ENCODE measurements around the gene FABP2.
A peak's percentile ranks its signal among the peaks of the same experiment; 100 is the strongest.

FABP2 gene

DNA sequence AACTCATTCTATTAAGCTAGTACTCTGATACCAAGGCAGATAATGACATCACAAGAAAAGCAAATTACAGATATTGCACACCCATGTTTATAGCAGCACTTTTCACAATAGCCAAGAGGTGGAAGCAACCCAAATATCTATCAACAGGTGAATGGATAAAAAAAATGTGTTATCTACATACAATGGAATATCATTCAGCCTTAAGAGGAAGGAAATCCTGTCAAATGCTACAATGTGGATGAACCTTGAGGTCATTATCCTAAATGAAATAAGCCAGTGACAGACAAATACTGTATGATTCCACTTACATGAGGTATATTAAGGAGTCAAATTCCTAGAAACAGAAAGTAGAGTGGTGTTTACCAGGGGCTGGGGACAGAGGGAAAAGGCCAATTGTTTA, 14.3 kb downstream of the FABP2 start:
- no peak for DNase-seq (ENCODE audit: low spot score)
- TF ChIP-seq, protein P1, sequence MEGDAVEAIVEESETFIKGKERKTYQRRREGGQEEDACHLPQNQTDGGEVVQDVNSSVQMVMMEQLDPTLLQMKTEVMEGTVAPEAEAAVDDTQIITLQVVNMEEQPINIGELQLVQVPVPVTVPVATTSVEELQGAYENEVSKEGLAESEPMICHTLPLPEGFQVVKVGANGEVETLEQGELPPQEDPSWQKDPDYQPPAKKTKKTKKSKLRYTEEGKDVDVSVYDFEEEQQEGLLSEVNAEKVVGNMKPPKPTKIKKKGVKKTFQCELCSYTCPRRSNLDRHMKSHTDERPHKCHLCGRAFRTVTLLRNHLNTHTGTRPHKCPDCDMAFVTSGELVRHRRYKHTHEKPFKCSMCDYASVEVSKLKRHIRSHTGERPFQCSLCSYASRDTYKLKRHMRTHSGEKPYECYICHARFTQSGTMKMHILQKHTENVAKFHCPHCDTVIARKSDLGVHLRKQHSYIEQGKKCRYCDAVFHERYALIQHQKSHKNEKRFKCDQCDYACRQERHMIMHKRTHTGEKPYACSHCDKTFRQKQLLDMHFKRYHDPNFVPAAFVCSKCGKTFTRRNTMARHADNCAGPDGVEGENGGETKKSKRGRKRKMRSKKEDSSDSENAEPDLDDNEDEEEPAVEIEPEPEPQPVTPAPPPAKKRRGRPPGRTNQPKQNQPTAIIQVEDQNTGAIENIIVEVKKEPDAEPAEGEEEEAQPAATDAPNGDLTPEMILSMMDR (IDR thresholded peaks at IDR 0.05; ENCODE audit: extremely low read depth, missing control alignments): no peak

DNA sequence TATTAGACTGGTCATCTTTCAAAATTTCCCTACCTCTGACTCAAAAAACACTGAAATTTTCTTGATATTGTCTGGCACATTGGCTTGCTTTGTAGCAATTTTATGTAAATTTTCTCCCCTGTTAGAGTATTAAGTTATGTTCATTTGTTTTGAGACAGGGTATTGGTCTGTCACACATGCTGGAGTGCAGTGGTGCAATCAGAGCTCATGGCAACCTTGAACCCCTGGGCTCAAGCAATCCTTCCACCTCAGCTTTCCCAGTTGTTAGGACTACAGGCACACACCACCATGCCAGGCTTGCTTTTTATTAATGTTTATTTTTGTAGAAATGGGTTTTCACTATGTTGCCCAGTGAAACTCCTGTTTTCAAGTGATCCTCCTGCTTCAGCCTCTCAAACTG, 17.5 kb downstream of the FABP2 start:
- TF ChIP-seq, protein P1 (IDR thresholded peaks at IDR 0.05; ENCODE audit: extremely low read depth, missing control alignments): no peak
- DNase-seq (ENCODE audit: low spot score): no peak

DNA sequence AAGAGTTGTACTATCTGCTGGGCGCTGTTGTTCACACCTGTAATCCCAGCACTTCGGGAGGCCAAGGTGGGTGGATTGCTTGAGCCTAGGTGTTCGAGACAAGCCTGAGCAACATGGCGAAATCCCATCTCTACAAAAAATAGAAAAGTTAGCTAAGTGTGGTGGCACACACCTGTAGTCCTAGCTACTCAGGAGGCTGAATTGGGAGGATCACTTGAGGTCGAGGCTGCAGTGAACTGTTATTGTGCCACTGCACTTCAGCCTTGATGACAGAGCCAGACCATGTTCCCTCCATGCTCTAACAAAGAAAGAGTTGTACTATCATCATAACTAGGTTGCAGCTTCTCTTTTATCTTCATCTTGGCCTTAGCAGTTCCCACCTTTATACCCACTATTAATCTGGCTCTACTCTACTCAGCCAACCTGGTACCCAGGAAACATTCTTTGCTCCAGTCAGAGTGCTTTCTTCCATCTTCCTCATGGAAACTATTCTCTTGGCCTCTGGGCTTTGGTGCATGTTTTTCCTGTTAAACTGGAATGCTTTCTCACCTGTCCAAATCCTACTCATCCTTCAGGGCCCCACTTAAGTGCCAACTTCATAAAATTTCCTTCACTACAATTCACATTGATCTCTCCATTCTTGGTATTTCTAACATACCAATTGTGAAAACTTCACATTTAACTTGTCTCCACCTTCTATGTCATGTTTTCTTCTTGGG, 18.2 kb downstream of the FABP2 start:
- TF ChIP-seq, protein P1 (IDR thresholded peaks at IDR 0.05; ENCODE audit: extremely low read depth, missing control alignments): no peak
- DNase-seq (ENCODE audit: low spot score): no peak

DNA sequence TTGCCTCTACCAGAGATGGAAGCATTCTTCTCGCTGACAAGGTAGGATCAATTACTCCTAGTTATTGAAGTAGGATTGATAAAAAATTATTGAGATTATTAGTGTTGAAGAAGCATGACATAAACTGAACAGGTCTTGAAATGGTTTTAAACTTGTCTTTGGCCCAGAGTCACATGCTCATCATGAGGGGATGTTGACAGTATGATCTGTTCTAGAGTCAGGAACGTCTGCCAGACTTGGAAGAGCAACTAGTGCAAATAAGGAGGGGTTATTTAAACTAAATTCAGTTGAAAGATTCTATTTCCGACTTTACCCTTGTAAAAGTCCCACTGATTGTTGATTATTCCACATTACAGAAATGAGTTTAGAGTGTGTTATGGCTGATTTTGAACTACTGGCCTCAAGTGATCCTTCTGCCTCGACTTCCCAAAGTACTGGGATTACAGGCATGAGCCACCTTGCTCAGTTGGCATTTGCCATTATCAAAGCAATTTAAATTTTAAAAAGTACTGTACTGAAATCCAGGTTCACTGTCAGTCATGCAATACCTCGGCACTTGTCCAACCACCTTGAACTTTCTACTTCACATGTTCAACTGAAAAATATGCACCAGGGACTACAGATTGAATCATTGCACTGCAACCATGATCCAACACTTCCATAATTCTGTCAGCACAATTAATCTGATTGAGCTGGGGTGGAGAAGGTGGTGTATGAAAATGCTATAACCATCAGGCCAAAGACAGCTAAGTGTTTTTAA, 19.7 kb downstream of the FABP2 start:
- TF ChIP-seq, protein P1 (IDR thresholded peaks at IDR 0.05; ENCODE audit: extremely low read depth, missing control alignments): no peak
- DNase-seq (ENCODE audit: low spot score): no peak

DNA sequence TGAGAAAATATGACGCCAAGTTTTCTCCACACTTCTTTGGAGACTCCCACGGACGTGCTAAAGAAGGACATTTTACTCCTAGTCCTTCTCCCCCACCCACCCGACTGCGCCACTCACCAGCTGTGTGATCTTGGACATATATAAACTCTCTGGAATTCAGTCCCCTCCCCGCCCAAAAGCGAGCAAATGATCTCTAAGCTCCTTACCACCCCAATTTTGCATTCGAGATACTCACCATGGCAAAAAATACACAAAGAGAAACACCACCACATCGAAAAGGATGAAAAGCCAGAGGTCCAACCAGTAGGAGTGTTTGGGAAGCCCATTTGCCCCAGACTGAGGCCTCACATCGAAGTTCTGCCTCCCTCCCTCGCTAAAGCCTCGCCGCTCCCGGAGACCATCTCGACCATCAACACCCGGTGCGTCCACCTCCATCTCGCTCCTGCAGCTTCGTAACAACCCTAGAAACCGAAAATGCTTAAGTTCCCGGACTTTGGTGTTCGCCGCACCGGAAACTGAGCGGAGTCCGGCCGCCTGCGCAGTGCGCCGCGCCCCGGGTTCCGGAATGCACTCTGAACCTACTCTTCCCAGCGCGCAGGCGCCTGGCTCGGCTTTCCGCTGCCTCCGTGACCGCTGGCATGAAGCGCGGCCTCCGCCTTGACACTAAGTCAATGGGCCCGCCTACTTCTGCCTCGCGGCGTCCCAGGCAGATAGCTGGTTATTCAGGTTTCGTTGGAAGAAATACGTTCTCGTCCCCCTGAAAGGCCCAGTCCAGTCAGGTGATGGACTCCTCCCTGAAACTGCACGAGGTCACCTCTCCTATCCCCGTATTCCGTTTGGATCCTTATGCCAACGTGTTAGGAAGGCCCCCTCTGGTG, 21.6 kb downstream of the FABP2 start:
- TF ChIP-seq, protein P1 (IDR thresholded peaks at IDR 0.05; ENCODE audit: extremely low read depth, missing control alignments): no peak
- peak; percentile 85 for DNase-seq (ENCODE audit: low spot score)

DNA sequence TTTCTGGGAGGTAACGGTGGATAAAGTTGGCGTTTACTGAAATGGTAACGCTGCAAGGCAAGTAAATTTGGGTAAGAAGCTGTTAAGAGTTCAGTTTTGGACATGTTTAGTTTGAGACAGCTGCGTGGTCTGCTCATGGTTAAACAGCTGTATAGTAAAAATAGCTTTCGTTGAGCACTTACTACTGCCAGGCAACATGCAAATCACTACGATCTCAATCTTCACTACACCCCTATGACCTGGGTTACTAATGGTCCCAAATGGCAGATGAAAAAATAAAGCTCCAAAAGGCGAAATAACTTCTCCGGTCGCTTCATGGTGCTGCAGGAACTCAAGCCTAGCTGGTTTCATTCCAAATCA, 22.2 kb downstream of the FABP2 start:
- peak; percentile 45 for DNase-seq (ENCODE audit: low spot score)
- TF ChIP-seq, protein P1 (IDR thresholded peaks at IDR 0.05; ENCODE audit: extremely low read depth, missing control alignments): no peak
